Activated CD4-positive, alpha-beta memory T cell treated with anti-CD3 and anti-CD28 coated beads for 36 hours (primary cell): Measurements from ENCODE around the gene SNTG2. TPM values are rescaled to one million over a fixed set of nuclear protein-coding genes. Genes with fewer than 3 reads are reported as not detected.
"Not testable (repeated sequence)": the region's sequence is repeated elsewhere in the genome, so short reads cannot be mapped to it uniquely, and the experiment has no call there.

ENCODE experiments used
- CTCF ChIA-PET: fragments of 350-600 bp; sonication (Branson Sonifier 250); formaldehyde crosslinking; loops from one replicate; lab custom pipeline; 2021; ENCODE audit warnings: antibody characterized with exemption, inconsistent platforms; lab: Charles Lee
- POLR2A ChIA-PET: fragments of 350-600 bp; sonication (Branson Sonifier 250); formaldehyde crosslinking; loops from one replicate; lab custom pipeline; 2021; ENCODE audit warnings: antibody characterized with exemption; lab: Charles Lee
- DNase-seq: peaks from one replicate; pipeline ENCODE4 v3.0.0-alpha.2; 2020
- H3K27ac Mint-ChIP-seq: one replicate; pipeline ENCODE4 v1.8.0; 2021; ENCODE audit warnings: mixed read lengths
- H3K27me3 Mint-ChIP-seq: one replicate; pipeline ENCODE4 v1.8.0; 2021; ENCODE audit warnings: mixed read lengths
- H3K36me3 Mint-ChIP-seq: one replicate; pipeline ENCODE4 v1.8.0; 2021; ENCODE audit warnings: mixed read lengths
- H3K4me1 Mint-ChIP-seq: one replicate; pipeline ENCODE4 v1.8.0; 2021; ENCODE audit warnings: low read depth, mixed read lengths
- H3K4me3 Mint-ChIP-seq: one replicate; pipeline ENCODE4 v1.8.0; 2021; ENCODE audit warnings: mild to moderate bottlenecking, mixed read lengths
- H3K9me3 Mint-ChIP-seq: one replicate; pipeline ENCODE4 v1.8.0; 2021; ENCODE audit warnings: mixed read lengths
- intact Hi-C: fragments of 100-400 bp; cut with micrococcal nuclease; formaldehyde crosslinking; loops from one replicate; pipeline ENCODE4 v1.15.1; 2023
- total RNA-seq, 2 experiments: library from RNA; stranded (reverse); gene quantifications; one replicate each; pipeline ENCODE4 v1.2.3, GENCODE V29; 2021

Gene SNTG2
- total RNA-seq, 2 experiments from 2014 or later = 0.67 to 0.94 TPM

DNA sequence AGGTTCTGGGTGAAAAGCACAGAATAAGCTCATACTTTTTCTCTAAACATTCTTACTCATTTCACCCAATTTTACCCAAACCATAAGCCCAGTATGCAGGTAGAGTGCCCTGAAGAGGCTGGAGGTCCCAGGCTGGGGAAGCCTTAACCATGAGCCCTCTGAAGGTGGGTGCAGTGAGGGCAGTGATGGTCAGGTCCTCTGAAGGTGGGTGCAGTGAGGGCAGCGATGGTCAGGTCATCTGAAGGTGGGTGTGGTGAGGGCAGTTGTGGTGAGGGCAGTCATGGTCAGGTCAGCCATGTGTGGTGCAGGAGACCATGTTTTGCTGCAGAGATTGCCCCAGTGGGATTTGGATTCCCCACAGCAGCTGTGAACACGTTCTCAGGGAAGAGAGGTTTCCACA, 148.8 kb downstream of the SNTG2 start:
- no peaks in the 10 kb centered on the region for H3K27me3 Mint-ChIP-seq

DNA sequence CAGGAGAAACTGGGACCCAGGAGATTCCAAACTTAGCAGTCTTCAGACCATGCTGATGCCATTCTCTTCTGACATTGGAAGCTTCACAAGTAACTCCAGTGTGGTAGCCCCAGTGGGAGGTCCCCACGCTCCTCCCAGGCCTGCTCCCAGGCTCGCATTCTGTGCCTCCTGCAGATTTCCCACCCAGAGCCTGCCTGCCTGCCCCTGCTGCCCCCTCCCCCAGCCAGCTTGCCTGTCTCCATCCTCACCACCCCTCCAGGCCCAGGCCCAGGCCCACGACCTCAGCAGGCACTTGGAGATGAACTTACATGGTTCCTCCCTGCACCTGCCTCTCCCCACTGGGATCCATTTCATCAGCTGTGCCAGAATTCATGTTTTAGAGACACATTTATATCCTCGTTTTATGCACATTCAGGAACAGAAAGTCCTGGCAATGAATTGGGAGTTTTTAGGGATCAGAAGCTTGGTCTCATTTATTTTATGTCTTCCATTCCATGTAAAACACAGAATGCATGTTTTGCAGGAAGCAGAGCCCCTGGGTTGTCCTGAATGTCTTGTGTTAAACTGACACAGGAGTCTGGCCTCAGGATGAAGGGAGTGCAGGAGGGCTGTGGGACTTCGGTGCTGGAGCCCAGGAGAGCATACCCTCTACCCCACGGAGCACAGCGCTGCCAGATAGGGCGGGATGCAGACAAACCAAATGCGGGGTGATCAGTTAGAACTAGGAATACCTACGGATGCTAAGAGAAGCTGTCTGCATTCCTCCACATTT, 150.5 kb downstream of the SNTG2 start:
- ChIA-PET POLR2A (no interaction called here), CTCF (no interaction called here)
- H3K27me3 Mint-ChIP-seq = no peaks in the 10 kb centered on the region
- H3K27ac Mint-ChIP-seq = no peak overlapping the region
- no peaks in the 10 kb centered on the region for H3K9me3 Mint-ChIP-seq
- DNase-seq = no peak
- H3K4me1 Mint-ChIP-seq = no peaks in the 10 kb centered on the region
- intact Hi-C loops = no loop called here
- H3K36me3 Mint-ChIP-seq = no peaks in the 10 kb centered on the region
- no peak overlapping the region for H3K4me3 Mint-ChIP-seq

More for the DNA sequence above, 148.8 kb downstream of the SNTG2 start:
- no peaks in the 10 kb centered on the region for H3K9me3 Mint-ChIP-seq
- no peak overlapping the region for H3K4me3 Mint-ChIP-seq
- POLR2A ChIA-PET = no interaction called here
- no peaks in the 10 kb centered on the region for H3K4me1 Mint-ChIP-seq
- no peaks in the 10 kb centered on the region for H3K36me3 Mint-ChIP-seq
- intact Hi-C loops = no loop called here
- H3K27ac Mint-ChIP-seq = no peak overlapping the region
- CTCF ChIA-PET = no interaction called here
- DNase-seq = no peak

DNA sequence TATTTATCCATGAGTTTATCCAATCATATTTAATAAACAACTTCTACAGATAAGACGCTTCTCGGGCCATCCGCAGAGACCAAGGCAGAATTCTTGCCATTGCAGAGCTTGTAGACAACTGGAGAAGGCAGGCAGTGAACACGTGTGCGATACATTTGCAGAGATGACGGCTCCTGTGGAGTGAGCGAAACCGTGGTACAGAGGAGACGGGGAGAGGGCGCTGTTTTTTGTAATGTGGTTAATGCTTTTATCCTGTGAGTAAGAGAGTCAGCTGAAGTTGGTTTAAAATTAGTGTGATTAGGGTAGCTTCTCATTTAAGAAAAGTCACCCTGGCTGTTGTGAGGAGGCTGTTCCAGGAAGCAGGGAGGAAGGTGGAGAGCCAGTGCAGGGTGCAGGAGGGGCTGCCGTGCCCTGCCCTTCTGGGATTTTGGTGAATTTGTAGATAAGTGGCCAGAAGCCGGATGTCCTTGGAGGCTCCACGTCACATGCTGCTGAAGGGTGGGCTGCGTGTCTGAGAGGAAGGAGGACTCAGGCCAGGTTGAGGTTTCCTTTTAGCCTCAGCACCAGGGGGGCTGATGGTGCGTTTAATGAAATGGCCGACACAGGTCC, 151.4 kb downstream of the SNTG2 start:
- no peak for DNase-seq

DNA sequence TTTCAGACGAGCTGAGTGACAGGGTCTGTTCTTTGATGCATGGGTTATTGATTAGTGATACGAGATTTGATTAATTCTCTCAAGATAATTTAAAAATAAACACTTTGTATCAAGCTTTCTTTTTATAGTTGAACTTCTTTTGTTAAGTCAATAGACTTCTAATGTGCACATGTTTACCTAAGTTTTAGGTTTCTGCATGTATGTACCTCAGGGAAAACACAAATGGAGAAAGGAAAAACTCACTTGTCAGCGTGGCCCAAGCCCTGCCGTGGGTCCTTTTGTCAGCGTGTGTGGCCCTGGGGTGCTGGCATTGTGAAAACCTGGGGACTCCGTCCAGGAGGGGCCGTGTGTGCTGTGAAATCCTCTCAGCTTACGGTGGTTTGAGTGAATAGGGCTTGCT, 153.7 kb downstream of the SNTG2 start:
- DNase-seq = no peak
- intact Hi-C loops = no loop called here
- H3K36me3 Mint-ChIP-seq = no peaks in the 10 kb centered on the region
- ChIA-PET CTCF (no interaction called here), POLR2A (no interaction called here)
- no peak overlapping the region for H3K27ac Mint-ChIP-seq
- no peaks in the 10 kb centered on the region for H3K9me3 Mint-ChIP-seq
- no peaks in the 10 kb centered on the region for H3K27me3 Mint-ChIP-seq
- H3K4me3 Mint-ChIP-seq = no peak overlapping the region
- no peaks in the 10 kb centered on the region for H3K4me1 Mint-ChIP-seq

More for the DNA sequence above, 151.4 kb downstream of the SNTG2 start:
- Mint-ChIP-seq H3K27ac (no peak overlapping the region), H3K4me1 (no peaks in the 10 kb centered on the region), H3K36me3 (no peaks in the 10 kb centered on the region), H3K9me3 (no peaks in the 10 kb centered on the region), H3K4me3 (no peak overlapping the region), H3K27me3 (no peaks in the 10 kb centered on the region)
- CTCF ChIA-PET = no interaction called here
- intact Hi-C loops = no loop called here
- POLR2A ChIA-PET = no interaction called here

DNA sequence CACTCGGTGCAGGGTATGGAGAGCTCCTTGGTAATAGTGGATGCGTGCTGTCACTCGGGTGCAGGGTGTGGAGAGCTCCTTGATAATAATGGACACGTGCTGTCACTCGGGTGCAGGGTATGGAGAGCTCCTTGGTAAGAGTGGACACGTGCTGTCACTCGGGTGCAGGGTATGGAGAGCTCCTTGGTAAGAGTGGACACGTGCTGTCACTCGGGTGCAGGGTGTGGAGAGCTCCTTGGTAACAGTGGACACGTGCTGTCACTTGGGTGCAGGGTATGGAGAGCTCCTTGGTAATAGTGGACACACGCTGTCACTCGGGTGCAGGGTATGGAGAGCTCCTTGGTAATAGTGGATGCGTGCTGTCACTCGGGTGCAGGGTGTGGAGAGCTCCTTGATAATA, 155.7 kb downstream of the SNTG2 start:
- H3K4me3 Mint-ChIP-seq = not testable (repeated sequence)

GRCh38 chr2:1115843-1116539, 165.3 kb downstream of the SNTG2 start:
- no peak for DNase-seq
- H3K36me3 Mint-ChIP-seq = no peaks in the 10 kb centered on the region
- peaks cover 5% of the 10 kb centered on the region for H3K27me3 Mint-ChIP-seq
- intact Hi-C loops = no loop called here
- CTCF ChIA-PET = no interaction called here
- POLR2A ChIA-PET = no interaction called here
- no peak overlapping the region for H3K4me3 Mint-ChIP-seq
- no peak overlapping the region for H3K27ac Mint-ChIP-seq
- peaks cover 2% of the 10 kb centered on the region for H3K4me1 Mint-ChIP-seq
- H3K9me3 Mint-ChIP-seq = peaks cover 32% of the 10 kb centered on the region

More for the DNA sequence above, 155.7 kb downstream of the SNTG2 start:
- intact Hi-C loops, H3K9me3 Mint-ChIP-seq, H3K27ac Mint-ChIP-seq, CTCF ChIA-PET, H3K36me3 Mint-ChIP-seq, H3K4me1 Mint-ChIP-seq, POLR2A ChIA-PET, DNase-seq, H3K27me3 Mint-ChIP-seq: not testable (repeated sequence)

- Mint-ChIP-seq H3K36me3 (no peaks in the 10 kb centered on the region), H3K27ac (no peak overlapping the region), H3K9me3 (peaks cover 19% of the 10 kb centered on the region), H3K4me1 (peaks cover 2% of the 10 kb centered on the region), H3K4me3 (no peak overlapping the region), H3K27me3 (peaks cover 5% of the 10 kb centered on the region)
- ChIA-PET POLR2A (interaction anchor here (0.6 kb wide), 1 partner anchor 38 kb away, joined by 3 read pairs; no protein-coding TSS in a partner anchor), CTCF (no interaction called here)
- DNase-seq = no peak
- intact Hi-C loops = no loop called here
Measured at GRCh38 chr2:1117569-1117968, 166.9 kb downstream of the SNTG2 start.

- intact Hi-C loops = no loop called here
- Mint-ChIP-seq H3K4me3 (no peak overlapping the region), H3K27ac (no peak overlapping the region), H3K36me3 (no peaks in the 10 kb centered on the region), H3K27me3 (no peaks in the 10 kb centered on the region), H3K4me1 (no peaks in the 10 kb centered on the region), H3K9me3 (no peaks in the 10 kb centered on the region)
- ChIA-PET POLR2A (no interaction called here), CTCF (no interaction called here)
- DNase-seq = no peak
Measured at GRCh38 chr2:1125217-1125616, 174.6 kb downstream of the SNTG2 start.

DNA sequence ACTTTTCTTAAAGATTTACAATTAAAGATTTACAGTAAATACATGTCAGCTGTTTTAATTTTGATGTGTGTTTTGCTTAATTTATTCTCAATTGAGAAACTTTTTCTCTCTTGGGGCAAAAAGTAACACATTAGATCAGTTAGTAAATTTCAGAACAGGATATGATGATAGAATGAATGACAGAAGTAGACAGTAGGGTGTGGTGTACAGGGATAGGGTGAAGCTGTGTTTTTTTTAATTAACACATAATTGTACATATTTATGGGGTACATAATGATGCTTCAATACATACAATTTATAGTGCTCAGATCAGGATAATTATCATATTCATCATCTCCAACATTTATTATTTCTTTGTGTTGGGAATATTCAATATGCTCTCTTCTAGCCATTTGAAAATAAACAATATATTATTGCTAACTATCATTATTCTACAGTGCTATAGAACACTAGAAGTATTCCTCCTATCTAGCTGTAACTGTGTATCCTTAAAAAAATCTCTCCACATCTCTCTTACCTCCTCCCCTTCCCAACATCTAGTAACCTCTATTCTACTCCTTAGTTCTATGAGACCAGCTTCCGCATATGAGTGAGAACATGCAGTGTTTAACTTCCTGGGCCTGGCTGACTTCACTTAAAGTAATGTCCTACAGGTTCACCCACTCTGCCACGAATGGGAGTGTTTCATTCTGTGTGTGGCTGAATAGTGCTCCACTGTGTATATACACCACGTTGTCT, 175.2 kb downstream of the SNTG2 start:
- H3K27ac Mint-ChIP-seq = no peak overlapping the region
- H3K27me3 Mint-ChIP-seq = no peaks in the 10 kb centered on the region
- CTCF ChIA-PET = no interaction called here
- intact Hi-C loops = no loop called here
- H3K4me1 Mint-ChIP-seq = no peaks in the 10 kb centered on the region
- POLR2A ChIA-PET = no interaction called here
- no peaks in the 10 kb centered on the region for H3K36me3 Mint-ChIP-seq
- DNase-seq = no peak
- H3K4me3 Mint-ChIP-seq = no peak overlapping the region
- no peaks in the 10 kb centered on the region for H3K9me3 Mint-ChIP-seq

GRCh38 chr2:1129982-1130381, 179.3 kb downstream of the SNTG2 start:
- Mint-ChIP-seq H3K36me3 (no peaks in the 10 kb centered on the region), H3K27me3 (peaks cover 10% of the 10 kb centered on the region), H3K4me1 (peaks cover 13% of the 10 kb centered on the region), H3K27ac (no peak overlapping the region), H3K9me3 (no peaks in the 10 kb centered on the region), H3K4me3 (no peak overlapping the region)
- CTCF ChIA-PET = no interaction called here
- POLR2A ChIA-PET = no interaction called here
- intact Hi-C loops = loop anchor here (10.0 kb wide), 2 partner anchors 85 to 415 kb away; no protein-coding TSS in a partner anchor
- no peak for DNase-seq

DNA sequence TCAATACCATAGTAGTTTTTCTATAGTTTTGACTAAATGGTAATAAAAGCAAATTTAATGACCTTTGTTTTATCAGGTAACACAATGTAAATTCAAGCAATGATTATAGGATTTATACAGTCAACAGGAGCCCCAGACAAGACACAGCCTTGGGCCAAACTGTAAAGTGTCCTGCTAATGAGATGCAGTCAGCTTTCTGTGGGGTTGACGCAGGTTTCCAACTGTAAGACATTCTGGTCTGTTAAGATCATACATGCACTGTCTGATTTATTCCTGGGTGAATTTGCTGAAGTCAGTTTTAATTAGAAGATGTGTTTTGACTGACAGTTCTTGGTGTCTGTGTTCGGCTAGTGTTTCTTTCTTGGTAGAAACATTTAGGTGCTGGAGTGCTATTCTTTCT, 180.3 kb downstream of the SNTG2 start:
- Mint-ChIP-seq H3K27me3 (peaks cover 10% of the 10 kb centered on the region), H3K4me3 (no peak overlapping the region), H3K4me1 (peaks cover 13% of the 10 kb centered on the region), H3K9me3 (no peaks in the 10 kb centered on the region), H3K27ac (no peak overlapping the region), H3K36me3 (no peaks in the 10 kb centered on the region)
- no peak for DNase-seq
- POLR2A ChIA-PET = no interaction called here
- intact Hi-C loops = loop anchor here (10.0 kb wide), 2 partner anchors 86 to 416 kb away; no protein-coding TSS in a partner anchor
- CTCF ChIA-PET = interaction anchor here (2.0 kb wide), 1 partner anchor 10 kb away, joined by 5 read pairs; no protein-coding TSS in a partner anchor
